Measurements from ENCODE around the gene SLC37A1.

DNA sequence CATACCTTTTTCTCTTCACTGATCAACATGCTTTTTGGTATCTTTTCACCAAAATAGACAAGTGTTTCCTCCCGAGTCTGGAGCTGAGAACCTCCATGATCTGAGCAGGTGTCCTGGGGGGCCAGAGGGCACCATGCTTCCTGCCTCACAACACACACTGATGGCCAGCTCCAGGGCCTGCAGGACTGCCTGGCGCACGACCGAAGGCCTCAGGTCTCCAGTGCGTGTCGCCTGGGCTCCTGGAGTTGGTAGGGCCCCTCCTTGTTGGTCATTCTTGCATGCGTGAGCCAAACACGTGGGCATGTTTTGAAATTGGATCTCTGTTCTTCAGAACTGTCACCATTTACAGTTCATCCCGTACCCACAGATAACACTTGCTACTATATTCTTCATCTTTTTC lies 64.4 kb downstream of the SLC37A1 start:
- TF ChIP-seq TAF1 (IDR thresholded peaks at IDR 0.05; ENCODE audit: borderline replicate concordance, insufficient read depth, low read length) (no peak), POLR2AphosphoS5 (IDR thresholded peaks at IDR 0.05; ENCODE audit: low read depth, low read length) (no peak), FOXP2 (optimal IDR thresholded peaks at IDR 0.05; ENCODE audit: borderline replicate concordance, extremely low read depth, extremely low read length, insufficient read depth) (no peak)
- TF ChIP-seq, protein P1, sequence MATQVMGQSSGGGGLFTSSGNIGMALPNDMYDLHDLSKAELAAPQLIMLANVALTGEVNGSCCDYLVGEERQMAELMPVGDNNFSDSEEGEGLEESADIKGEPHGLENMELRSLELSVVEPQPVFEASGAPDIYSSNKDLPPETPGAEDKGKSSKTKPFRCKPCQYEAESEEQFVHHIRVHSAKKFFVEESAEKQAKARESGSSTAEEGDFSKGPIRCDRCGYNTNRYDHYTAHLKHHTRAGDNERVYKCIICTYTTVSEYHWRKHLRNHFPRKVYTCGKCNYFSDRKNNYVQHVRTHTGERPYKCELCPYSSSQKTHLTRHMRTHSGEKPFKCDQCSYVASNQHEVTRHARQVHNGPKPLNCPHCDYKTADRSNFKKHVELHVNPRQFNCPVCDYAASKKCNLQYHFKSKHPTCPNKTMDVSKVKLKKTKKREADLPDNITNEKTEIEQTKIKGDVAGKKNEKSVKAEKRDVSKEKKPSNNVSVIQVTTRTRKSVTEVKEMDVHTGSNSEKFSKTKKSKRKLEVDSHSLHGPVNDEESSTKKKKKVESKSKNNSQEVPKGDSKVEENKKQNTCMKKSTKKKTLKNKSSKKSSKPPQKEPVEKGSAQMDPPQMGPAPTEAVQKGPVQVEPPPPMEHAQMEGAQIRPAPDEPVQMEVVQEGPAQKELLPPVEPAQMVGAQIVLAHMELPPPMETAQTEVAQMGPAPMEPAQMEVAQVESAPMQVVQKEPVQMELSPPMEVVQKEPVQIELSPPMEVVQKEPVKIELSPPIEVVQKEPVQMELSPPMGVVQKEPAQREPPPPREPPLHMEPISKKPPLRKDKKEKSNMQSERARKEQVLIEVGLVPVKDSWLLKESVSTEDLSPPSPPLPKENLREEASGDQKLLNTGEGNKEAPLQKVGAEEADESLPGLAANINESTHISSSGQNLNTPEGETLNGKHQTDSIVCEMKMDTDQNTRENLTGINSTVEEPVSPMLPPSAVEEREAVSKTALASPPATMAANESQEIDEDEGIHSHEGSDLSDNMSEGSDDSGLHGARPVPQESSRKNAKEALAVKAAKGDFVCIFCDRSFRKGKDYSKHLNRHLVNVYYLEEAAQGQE (IDR thresholded peaks at IDR 0.05; ENCODE audit: insufficient read depth in 1 of 2, low read depth in 2 of 2, low read length in 2 of 2), result no peak
